DND-41 (cell line): ENCODE data around the gene LHX6.

Experiments used
- EZH2 ChIP-seq: IDR thresholded peaks from 3 replicates; pipeline ENCODE4 v1.6.1; 2012; ENCODE audit warnings: borderline replicate concordance, low read depth, mild to moderate bottlenecking, moderate library complexity, low read length, inconsistent platforms; ENCODE audit not compliant: severe bottlenecking
- TF ChIP-seq, protein P1 (sequence below): IDR thresholded peaks from 2 replicates; pipeline ENCODE4 v1.5.1; 2012; ENCODE audit warnings: borderline replicate concordance, low read length, moderate library complexity, mild to moderate bottlenecking; ENCODE audit not compliant: poor library complexity, severe bottlenecking; ENCODE audit errors: extremely low read depth

DNA sequence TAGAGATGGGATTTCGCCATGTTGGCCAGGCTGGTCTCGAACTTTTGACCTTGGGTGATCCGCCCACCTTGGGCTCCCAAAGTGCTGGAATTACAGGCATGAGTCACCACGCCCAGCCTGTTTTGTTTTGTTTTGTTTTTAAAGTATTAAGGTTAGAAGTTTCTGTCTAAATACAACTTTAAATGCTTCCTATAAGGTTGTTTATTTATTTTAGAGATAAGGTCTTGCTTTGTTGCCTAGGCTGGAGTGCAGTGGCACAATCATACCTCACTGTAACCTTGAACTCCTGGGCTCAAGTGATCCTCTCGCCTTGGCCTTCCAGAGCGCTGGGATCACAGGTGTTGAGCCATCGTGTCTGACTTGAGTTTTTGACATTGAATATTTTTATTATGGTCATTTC, 47.3 kb upstream of the LHX6 start:
- TF ChIP-seq, protein P1, sequence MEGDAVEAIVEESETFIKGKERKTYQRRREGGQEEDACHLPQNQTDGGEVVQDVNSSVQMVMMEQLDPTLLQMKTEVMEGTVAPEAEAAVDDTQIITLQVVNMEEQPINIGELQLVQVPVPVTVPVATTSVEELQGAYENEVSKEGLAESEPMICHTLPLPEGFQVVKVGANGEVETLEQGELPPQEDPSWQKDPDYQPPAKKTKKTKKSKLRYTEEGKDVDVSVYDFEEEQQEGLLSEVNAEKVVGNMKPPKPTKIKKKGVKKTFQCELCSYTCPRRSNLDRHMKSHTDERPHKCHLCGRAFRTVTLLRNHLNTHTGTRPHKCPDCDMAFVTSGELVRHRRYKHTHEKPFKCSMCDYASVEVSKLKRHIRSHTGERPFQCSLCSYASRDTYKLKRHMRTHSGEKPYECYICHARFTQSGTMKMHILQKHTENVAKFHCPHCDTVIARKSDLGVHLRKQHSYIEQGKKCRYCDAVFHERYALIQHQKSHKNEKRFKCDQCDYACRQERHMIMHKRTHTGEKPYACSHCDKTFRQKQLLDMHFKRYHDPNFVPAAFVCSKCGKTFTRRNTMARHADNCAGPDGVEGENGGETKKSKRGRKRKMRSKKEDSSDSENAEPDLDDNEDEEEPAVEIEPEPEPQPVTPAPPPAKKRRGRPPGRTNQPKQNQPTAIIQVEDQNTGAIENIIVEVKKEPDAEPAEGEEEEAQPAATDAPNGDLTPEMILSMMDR = no peak
- no peak for TF ChIP-seq EZH2
